HG03565 (cell line): ENCODE results near the gene AKR7A3.
"Not testable (repeated sequence)": the region's sequence is repeated elsewhere in the genome, so short reads cannot be mapped to it uniquely, and the experiment has no call there.

Source experiments
- ATAC-seq: cut with Tn5 transposase; IDR thresholded peaks from one replicate; pipeline ENCODE4 v1.9.1; 2021; ENCODE audit warnings: mild to moderate bottlenecking, moderate library complexity; ENCODE audit not compliant: unreplicated experiment

Gene AKR7A3

GRCh38 chr1:19319196-19319595 is 30.6 kb upstream of the AKR7A3 start:
- ATAC-seq, result no peak

GRCh38 chr1:19317126-19317910 is 28.7 kb upstream of the AKR7A3 start:
- no peak for ATAC-seq

- ATAC-seq, result no peak
Observed at GRCh38 chr1:19315378-19316198, 27.0 kb upstream of the AKR7A3 start.

- no peak for ATAC-seq
Observed at GRCh38 chr1:19313961-19314882, 25.7 kb upstream of the AKR7A3 start.

- ATAC-seq, result no peak
Observed at GRCh38 chr1:19313636-19313959, 25.0 kb upstream of the AKR7A3 start.

GRCh38 chr1:19312782-19313635 is 24.4 kb upstream of the AKR7A3 start:
- no peak for ATAC-seq

GRCh38 chr1:19311931-19312781 is 23.6 kb upstream of the AKR7A3 start, which contains the start of the genes AKR7A2 and SLC66A1:
Gene AKR7A2 (minus strand): TSS chr1:19312144. CDS start chr1:19312124, 20 bp downstream.
Gene SLC66A1 (plus strand): TSS chr1:19312326. CDS start chr1:19317678, 5,352 bp downstream.
- ATAC-seq, result peak; percentile 78

GRCh38 chr1:19311503-19311930 is 22.9 kb upstream of the AKR7A3 start:
- ATAC-seq, result no peak

GRCh38 chr1:19310720-19311502 is 22.3 kb upstream of the AKR7A3 start:
- no peak for ATAC-seq

GRCh38 chr1:19310061-19310460 is 21.5 kb upstream of the AKR7A3 start:
- ATAC-seq, result no peak

GRCh38 chr1:19309123-19309813 is 20.7 kb upstream of the AKR7A3 start:
- ATAC-seq, result no peak

- no peak for ATAC-seq
Observed at GRCh38 chr1:19308509-19308907, 19.9 kb upstream of the AKR7A3 start.

- no peak for ATAC-seq
Observed at GRCh38 chr1:19307794-19308508, 19.4 kb upstream of the AKR7A3 start.

- no peak for ATAC-seq
Observed at GRCh38 chr1:19306941-19307340, 18.4 kb upstream of the AKR7A3 start.

GRCh38 chr1:19305880-19306279 is 17.3 kb upstream of the AKR7A3 start:
- ATAC-seq, result no peak

GRCh38 chr1:19304081-19304480 is 15.5 kb upstream of the AKR7A3 start:
- ATAC-seq, result not testable (repeated sequence)

- no peak for ATAC-seq
Observed at GRCh38 chr1:19300211-19300610, 11.6 kb upstream of the AKR7A3 start.
